K562 (cell line): ENCODE data around the gene HIP1R. TPM values are rescaled to one million over a fixed set of nuclear protein-coding genes. Genes with fewer than 3 reads are reported as not detected.

Experiments
- EHMT2 ChIP-seq: fragments of 450-650 bp; IDR thresholded peaks from 2 replicates; pipeline ENCODE4 v1.6.1; 2018; ENCODE audit warnings: antibody characterized with exemption
- EP300 ChIP-seq: IDR thresholded peaks from 2 replicates; pipeline ENCODE4 v1.6.1; 2012; ENCODE audit warnings: low read length, improper control_type of control experiment
- HDAC3 ChIP-seq: fragments of 450-650 bp; IDR thresholded peaks from 2 replicates; pipeline ENCODE4 v1.6.1; 2018; ENCODE audit warnings: borderline replicate concordance, mild to moderate bottlenecking, moderate library complexity; ENCODE audit not compliant: partially characterized antibody
- HMGN3 ChIP-seq: IDR thresholded peaks from 2 replicates; pipeline ENCODE4 v1.6.1; 2011; ENCODE audit warnings: borderline replicate concordance, low read depth, mild to moderate bottlenecking, mixed read lengths, low read length; ENCODE audit not compliant: insufficient read length; ENCODE audit errors: extremely low read depth
- JUNB ChIP-seq: fragments of 450-650 bp; formaldehyde crosslinking; conservative IDR thresholded peaks from 2 replicates; pipeline ENCODE4 v1.4.0; 2020; ENCODE audit warnings: mild to moderate bottlenecking
- KDM1A ChIP-seq, 2 experiments: fragments of 450-650 bp; IDR thresholded peaks; 2 replicates each; pipeline ENCODE4 v1.6.1; 2016; ENCODE audit warnings: mild to moderate bottlenecking in 2 of 2
- KLF16 ChIP-seq: IDR thresholded peaks from 2 replicates; pipeline ENCODE4 v1.6.1; 2016; ENCODE audit warnings: antibody characterized with exemption
- MYBL2 ChIP-seq, 2 experiments: fragments of 450-650 bp in 1 of 2; sonication (generic) in 1 of 2; formaldehyde crosslinking in 1 of 2; IDR thresholded peaks; 2 replicates each; pipeline versions ENCODE4 v1.6.1 to v1.8.1; 2017 to 2022; ENCODE audit warnings: borderline replicate concordance in 1 of 2, inconsistent platforms in 1 of 2, low read depth in 1 of 2, mild to moderate bottlenecking in 1 of 2, missing genetic modification reagents in 1 of 2, moderate library complexity in 1 of 2
- NBN ChIP-seq: fragments of 450-650 bp; IDR thresholded peaks from 2 replicates; pipeline ENCODE4 v1.6.1; 2016; ENCODE audit warnings: low read depth, mild to moderate bottlenecking
- NFIC ChIP-seq: fragments of 450-650 bp; IDR thresholded peaks from 2 replicates; pipeline ENCODE4 v1.6.1; 2017; ENCODE audit warnings: mild to moderate bottlenecking, inconsistent platforms
- RFX1 ChIP-seq: fragments of 450-650 bp; IDR thresholded peaks from 2 replicates; pipeline ENCODE4 v1.6.1; 2016; ENCODE audit warnings: mild to moderate bottlenecking, moderate library complexity
- SMARCB1 ChIP-seq: IDR thresholded peaks from 2 replicates; pipeline ENCODE4 v1.6.1; 2011; ENCODE audit warnings: improper control_type of control experiment, low read depth; ENCODE audit not compliant: insufficient read length
- SMARCC2 ChIP-seq: fragments of 450-650 bp; IDR thresholded peaks from 2 replicates; pipeline ENCODE4 v1.6.1; 2017; ENCODE audit warnings: antibody characterized with exemption, moderate library complexity, mild to moderate bottlenecking, low read depth
- SRSF3 ChIP-seq: fragments of 200-400 bp; formaldehyde crosslinking; IDR thresholded peaks from 2 replicates; pipeline ENCODE4 v1.6.1; 2016; ENCODE audit warnings: mild to moderate bottlenecking, low read length, moderate library complexity; ENCODE audit not compliant: insufficient read depth
- TCFL5 ChIP-seq: fragments of 250-450 bp; sonication (Bioruptor Pico); conservative IDR thresholded peaks from 2 replicates; pipeline ENCODE4 v1.6.1; 2021; ENCODE audit warnings: mild to moderate bottlenecking, moderate library complexity, matching md5 sums
- YBX1 ChIP-seq: fragments of 450-650 bp; IDR thresholded peaks from 2 replicates; pipeline ENCODE4 v1.7.1; 2016; ENCODE audit warnings: mild to moderate bottlenecking
- ZBED1 ChIP-seq: IDR thresholded peaks from 2 replicates; pipeline ENCODE4 v1.6.1; 2014
- ZEB2 ChIP-seq: fragments of 450-650 bp; IDR thresholded peaks from 2 replicates; pipeline ENCODE4 v1.6.1; 2016
- ZKSCAN8 ChIP-seq: fragments of 200-800 bp; sonication (Bioruptor generic); IDR thresholded peaks from 2 replicates; pipeline ENCODE4 v1.6.1; 2016; ENCODE audit warnings: missing genetic modification characterization, missing compliant biosample characterization
- ZNF134 ChIP-seq: fragments of 250-450 bp; sonication (Bioruptor Pico); conservative IDR thresholded peaks from 2 replicates; pipeline ENCODE4 v1.4.0; 2020
- ZNF589 ChIP-seq: fragments of 200-800 bp; sonication (Bioruptor generic); IDR thresholded peaks from 2 replicates; pipeline ENCODE4 v1.6.1; 2016; ENCODE audit warnings: low read depth, missing genetic modification characterization, missing compliant biosample characterization
- ZNF778 ChIP-seq: fragments of 450-650 bp; formaldehyde crosslinking; IDR thresholded peaks from 2 replicates; pipeline ENCODE4 v1.4.0; 2020; ENCODE audit warnings: mild to moderate bottlenecking, moderate library complexity
- polyA plus RNA-seq, 8 experiments: library from polyadenylated mRNA; depleted of rRNA in 4 of 8; stranded (reverse) in 5 of 8; unstranded in 3 of 8; fragments of >200 nt; fragmentation: Nextera tagmentation in 2 of 8; fragmentation: Illumina TruSeq in 1 of 8; extraction: Ambion mirVana in 2 of 8; extraction: Trizol in 1 of 8; gene quantifications; 2 replicates each; pipeline versions ENCODE4 v1.2.1 to v1.2.3, GENCODE V29; 2011 to 2014; ENCODE audit warnings: inconsistent platforms in 1 of 8, missing spikeins in 1 of 8
- total RNA-seq, 7 experiments: library from RNA; depleted of rRNA in 6 of 7; stranded (reverse); fragments of >200 nt in 6 of 7; fragmentation: Illumina TruSeq in 2 of 7; extraction: Trizol in 2 of 7; gene quantifications; 2 replicates each; pipeline versions ENCODE4 v1.2.1 to v1.2.3, GENCODE V29; 2011 to 2021; ENCODE audit warnings: low replicate concordance in 1 of 7
- TF ChIP-seq, protein P1 (sequence below): sonication (generic); formaldehyde crosslinking; IDR thresholded peaks from 2 replicates; pipeline ENCODE4 v1.8.0; 2022; ENCODE audit warnings: mild to moderate bottlenecking, missing genetic modification reagents
- TF ChIP-seq, protein P2 (sequence below): fragments of 450-650 bp; IDR thresholded peaks from one replicate; pipeline ENCODE4 v1.6.1; 2018; ENCODE audit warnings: mild to moderate bottlenecking, moderate library complexity; ENCODE audit not compliant: partially characterized antibody
- TF ChIP-seq, protein P3 (sequence below): fragments of 450-650 bp; IDR thresholded peaks from 2 replicates; pipeline ENCODE4 v1.6.1; 2016; ENCODE audit warnings: low read depth, mild to moderate bottlenecking, moderate library complexity

HIP1R gene
- total and polyA plus RNA-seq, 9 of the 15 experiments (the other 6 are each of a cell fraction or from before 2014, with no cell fraction given) = 0.15 to 31.0 (median 14.2) TPM

DNA sequence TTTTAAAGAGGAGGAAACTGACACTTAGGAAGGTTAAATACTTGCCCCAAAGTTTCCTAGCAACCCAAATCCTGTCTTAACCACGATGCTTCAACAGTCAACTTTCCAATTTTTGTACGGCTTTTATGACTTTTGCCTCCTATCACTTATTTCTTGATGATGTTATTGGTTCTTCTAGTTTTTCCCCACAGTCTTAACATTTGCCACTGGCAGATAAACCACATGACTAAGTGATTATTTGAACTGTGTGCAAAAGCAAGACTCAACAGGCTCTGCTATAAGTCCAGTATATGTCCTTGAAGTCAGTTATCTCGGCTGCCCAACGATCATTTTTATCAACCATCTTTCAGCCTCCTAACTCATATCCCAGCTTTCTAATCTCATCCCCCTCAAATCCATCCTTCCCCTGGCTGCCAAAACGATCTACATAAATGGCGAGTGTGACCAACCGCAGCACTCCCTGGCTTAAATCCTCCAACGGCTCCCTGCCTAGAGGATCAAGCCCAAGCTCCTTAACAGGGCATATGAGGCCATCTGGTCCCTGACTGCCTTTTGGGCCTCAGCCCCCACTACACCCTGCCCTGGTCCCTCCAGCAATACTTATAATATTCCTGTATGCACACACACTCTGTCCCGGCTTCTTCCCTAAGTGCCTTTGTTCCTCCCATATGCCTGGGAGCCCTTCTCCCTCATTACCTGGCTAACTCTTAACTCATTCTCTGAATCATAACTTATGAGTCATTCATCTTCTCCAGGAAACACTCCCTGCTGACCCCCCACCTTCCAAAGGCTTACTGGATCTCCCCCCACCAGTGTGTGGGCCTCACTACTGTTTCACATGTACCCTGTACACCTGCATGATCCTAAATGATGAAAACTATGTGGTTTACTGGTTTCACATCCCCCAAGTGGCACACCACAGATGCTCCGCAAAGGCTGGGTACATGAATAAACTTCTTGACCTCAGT is 51.9 kb downstream of the HIP1R start (continued):
- TF ChIP-seq, protein P1, sequence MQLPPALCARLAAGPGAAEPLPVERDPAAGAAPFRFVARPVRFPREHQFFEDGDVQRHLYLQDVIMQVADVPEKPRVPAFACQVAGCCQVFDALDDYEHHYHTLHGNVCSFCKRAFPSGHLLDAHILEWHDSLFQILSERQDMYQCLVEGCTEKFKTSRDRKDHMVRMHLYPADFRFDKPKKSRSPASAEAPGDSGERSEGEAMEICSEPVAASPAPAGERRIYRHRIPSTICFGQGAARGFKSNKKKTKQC (CRISPR knock-in tag) = no peak; the same call in 1 of the 2 replicates
- TF ChIP-seq, protein P2, sequence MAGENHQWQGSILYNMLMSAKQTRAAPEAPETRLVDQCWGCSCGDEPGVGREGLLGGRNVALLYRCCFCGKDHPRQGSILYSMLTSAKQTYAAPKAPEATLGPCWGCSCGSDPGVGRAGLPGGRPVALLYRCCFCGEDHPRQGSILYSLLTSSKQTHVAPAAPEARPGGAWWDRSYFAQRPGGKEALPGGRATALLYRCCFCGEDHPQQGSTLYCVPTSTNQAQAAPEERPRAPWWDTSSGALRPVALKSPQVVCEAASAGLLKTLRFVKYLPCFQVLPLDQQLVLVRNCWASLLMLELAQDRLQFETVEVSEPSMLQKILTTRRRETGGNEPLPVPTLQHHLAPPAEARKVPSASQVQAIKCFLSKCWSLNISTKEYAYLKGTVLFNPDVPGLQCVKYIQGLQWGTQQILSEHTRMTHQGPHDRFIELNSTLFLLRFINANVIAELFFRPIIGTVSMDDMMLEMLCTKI = no peak
- TF ChIP-seq KDM1A (IDR thresholded peaks at IDR 0.05) (peak; percentile 95 to 96), NBN (peak; percentile 86), HDAC3 (peak; percentile 71), JUNB (CRISPR knock-in tag) (0 out of 2 replicates have a peak, but pooled peaks have one; percentile 11), ZBED1 (0 out of 2 replicates have a peak, but pooled peaks have one; percentile 44), TCFL5 (CRISPR knock-in tag) (no peak), SRSF3 (no peak), MYBL2 (IDR thresholded peaks at IDR 0.05; ENCODE audit: low read depth) (peak; percentile 91), MYBL2 (CRISPR knock-in tag; IDR thresholded peaks at IDR 0.05; ENCODE audit: borderline replicate concordance) (no peak), SMARCB1 (no peak), YBX1 (no peak), EHMT2 (peak; percentile 81; the same call in 1 of the 2 replicates), EP300 (peak; percentile 93), ZNF589 (CRISPR knock-in tag) (0 out of 2 replicates have a peak, but pooled peaks have one; percentile 46), KLF16 (peak; percentile 86), NFIC (peak; percentile 80), ZNF134 (CRISPR knock-in tag) (no peak), ZNF778 (CRISPR knock-in tag) (no peak), ZKSCAN8 (CRISPR knock-in tag) (0 out of 2 replicates have a peak, but pooled peaks have one; percentile 60), RFX1 (peak; percentile 56), ZEB2 (peak; percentile 76; the same call in 1 of the 2 replicates), SMARCC2 (peak; percentile 43; the same call in 1 of the 2 replicates), HMGN3 (no peak)
- TF ChIP-seq, protein P3, sequence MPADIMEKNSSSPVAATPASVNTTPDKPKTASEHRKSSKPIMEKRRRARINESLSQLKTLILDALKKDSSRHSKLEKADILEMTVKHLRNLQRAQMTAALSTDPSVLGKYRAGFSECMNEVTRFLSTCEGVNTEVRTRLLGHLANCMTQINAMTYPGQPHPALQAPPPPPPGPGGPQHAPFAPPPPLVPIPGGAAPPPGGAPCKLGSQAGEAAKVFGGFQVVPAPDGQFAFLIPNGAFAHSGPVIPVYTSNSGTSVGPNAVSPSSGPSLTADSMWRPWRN = peak; percentile 42; the same call in 1 of the 2 replicates
